HG03045 (cell line): Measurements from ENCODE around the gene HLCS.

Source experiments
- ATAC-seq: cut with Tn5 transposase; IDR thresholded peaks from one replicate; pipeline ENCODE4 v1.9.1; 2021; ENCODE audit warnings: mild to moderate bottlenecking, moderate library complexity; ENCODE audit not compliant: unreplicated experiment

Gene HLCS

GRCh38 chr21:36916718-36917117 lies 49.8 kb downstream of the HLCS start:
- no peak for ATAC-seq

GRCh38 chr21:36915696-36916245 lies 50.7 kb downstream of the HLCS start:
- no peak for ATAC-seq

- ATAC-seq = no peak
Measured at GRCh38 chr21:36915014-36915695, 51.3 kb downstream of the HLCS start.

GRCh38 chr21:36914244-36915013 lies 52.0 kb downstream of the HLCS start:
- ATAC-seq = no peak

GRCh38 chr21:36913247-36914169 lies 53.0 kb downstream of the HLCS start:
- ATAC-seq = no peak

GRCh38 chr21:36910581-36911307 lies 55.7 kb downstream of the HLCS start:
- no peak for ATAC-seq

- no peak for ATAC-seq
Measured at GRCh38 chr21:36909901-36910561, 56.4 kb downstream of the HLCS start.

GRCh38 chr21:36909423-36909822 lies 57.0 kb downstream of the HLCS start:
- no peak for ATAC-seq

GRCh38 chr21:36908260-36908908 lies 58.1 kb downstream of the HLCS start:
- no peak for ATAC-seq

GRCh38 chr21:36904093-36904666 lies 62.3 kb downstream of the HLCS start:
- no peak for ATAC-seq

- no peak for ATAC-seq
Measured at GRCh38 chr21:36902793-36903192, 63.7 kb downstream of the HLCS start.

- no peak for ATAC-seq
Measured at GRCh38 chr21:36902331-36902730, 64.1 kb downstream of the HLCS start.

GRCh38 chr21:36901575-36901974 lies 64.9 kb downstream of the HLCS start:
- ATAC-seq = no peak

GRCh38 chr21:36893581-36893980 lies 72.9 kb downstream of the HLCS start:
- no peak for ATAC-seq

GRCh38 chr21:36892201-36892600 lies 74.3 kb downstream of the HLCS start:
- no peak for ATAC-seq

- no peak for ATAC-seq
Measured at GRCh38 chr21:36891692-36892091, 74.8 kb downstream of the HLCS start.

- no peak for ATAC-seq
Measured at GRCh38 chr21:36891121-36891520, 75.3 kb downstream of the HLCS start.

- ATAC-seq = no peak
Measured at GRCh38 chr21:36890086-36890485, 76.4 kb downstream of the HLCS start.

- ATAC-seq = no peak
Measured at GRCh38 chr21:36889401-36889800, 77.1 kb downstream of the HLCS start.
